DOHH2 (cell line): ENCODE data around the gene VSIG4.

Experiments
- CTCF ChIP-seq: fragments of 200-600 bp; sonication (generic); IDR thresholded peaks from one replicate; pipeline ENCODE4 v1.5.1; 2014; ENCODE audit warnings: antibody characterized with exemption, mild to moderate bottlenecking, low read depth, low read length; ENCODE audit not compliant: poor library complexity, severe bottlenecking
- EZH2phosphoT487 ChIP-seq: fragments of 200-600 bp; sonication (generic); IDR thresholded peaks from 2 replicates; pipeline ENCODE4 v1.6.1; 2017; ENCODE audit warnings: borderline replicate concordance, mild to moderate bottlenecking, antibody characterized with exemption, low read length, moderate library complexity, mixed read lengths

- TF ChIP-seq CTCF (no peak), EZH2phosphoT487 (no peak)
Measured at GRCh38 chrX:66021401-66021764, 18.5 kb downstream of the VSIG4 start.
